Rectal smooth muscle tissue (tissue), 1 donor: ENCODE data around the gene KCNAB1.
A peak's percentile ranks its signal among the peaks of the same experiment; 100 is the strongest.

Experiments used
- H3K27ac ChIP-seq: one replicate; pipeline ENCODE4 v1.7.0; 2013; ENCODE audit warnings: low read depth, low read length, inconsistent platforms
- H3K27me3 ChIP-seq: one replicate; pipeline ENCODE4 v1.7.0; 2013; ENCODE audit warnings: low read length; ENCODE audit not compliant: control insufficient read depth, insufficient read depth
- H3K36me3 ChIP-seq: one replicate; pipeline ENCODE4 v1.7.0; 2013; ENCODE audit warnings: low read length; ENCODE audit not compliant: control insufficient read depth, insufficient read depth
- H3K4me1 ChIP-seq: one replicate; pipeline ENCODE4 v1.7.0; 2013; ENCODE audit warnings: low read length; ENCODE audit not compliant: control insufficient read depth, insufficient read depth
- H3K4me3 ChIP-seq: one replicate; pipeline ENCODE4 v1.7.0; 2013; ENCODE audit warnings: low read length
- H3K9ac ChIP-seq: one replicate; pipeline ENCODE4 v1.7.0; 2013; ENCODE audit warnings: low read length

The KCNAB1 gene

DNA sequence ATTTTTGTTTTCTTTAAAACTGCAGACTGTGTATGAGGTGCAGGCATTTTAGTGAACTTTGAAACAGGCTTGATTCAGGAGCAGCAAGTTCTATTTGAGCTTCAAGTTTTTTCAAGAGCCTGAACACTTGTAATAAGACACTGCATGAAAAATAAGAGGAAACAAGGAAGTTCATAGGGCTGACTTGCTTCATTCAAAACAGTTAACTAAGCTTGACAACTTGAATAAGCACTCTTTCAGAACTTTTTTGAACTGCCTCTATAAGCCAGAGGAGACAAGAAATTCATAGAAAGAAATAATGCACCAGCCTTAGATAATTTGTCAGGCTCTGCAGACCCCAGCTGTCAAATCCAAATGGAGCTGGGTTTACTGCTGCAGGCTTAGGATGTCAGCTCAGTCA, 304.4 kb downstream of the KCNAB1 start:
- Histone ChIP-seq H3K4me3 (no peak overlapping the region), H3K27ac (no peak overlapping the region), H3K9ac (no peak overlapping the region), H3K4me1 (peaks cover 12% of the 10 kb centered on the region), H3K36me3 (no peaks in the 10 kb centered on the region), H3K27me3 (no peaks in the 10 kb centered on the region)

DNA sequence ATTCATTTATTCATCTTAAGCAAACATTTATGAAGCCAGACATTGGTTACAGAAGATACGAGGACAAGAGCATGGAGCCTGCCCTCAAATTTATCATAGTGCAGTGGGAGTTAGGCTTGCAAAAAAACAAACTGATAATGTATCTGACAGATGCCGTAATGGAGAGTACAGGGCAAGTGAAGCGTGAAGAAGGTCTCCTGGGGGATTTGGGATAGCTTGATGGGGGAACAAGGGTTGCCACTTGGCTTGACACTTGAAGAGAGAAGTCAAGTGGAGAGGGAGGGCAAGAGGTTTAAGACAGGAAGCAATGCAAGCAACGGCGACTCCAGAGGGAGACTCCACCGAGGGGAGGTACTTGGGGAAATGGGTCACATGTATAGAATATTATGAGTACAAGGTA, 305.3 kb downstream of the KCNAB1 start:
- Histone ChIP-seq H3K9ac (no peak overlapping the region), H3K36me3 (no peaks in the 10 kb centered on the region), H3K27me3 (no peaks in the 10 kb centered on the region), H3K4me1 (peaks cover 12% of the 10 kb centered on the region), H3K27ac (no peak overlapping the region), H3K4me3 (no peak overlapping the region)

- Histone ChIP-seq H3K4me3 (no peak overlapping the region), H3K4me1 (peaks cover 12% of the 10 kb centered on the region), H3K36me3 (no peaks in the 10 kb centered on the region), H3K27me3 (no peaks in the 10 kb centered on the region), H3K9ac (no peak overlapping the region), H3K27ac (peak overlapping the region; percentile 50)
These were observed 308.7 kb downstream of the KCNAB1 start for GRCh38 chr3:156429125-156429524.

DNA sequence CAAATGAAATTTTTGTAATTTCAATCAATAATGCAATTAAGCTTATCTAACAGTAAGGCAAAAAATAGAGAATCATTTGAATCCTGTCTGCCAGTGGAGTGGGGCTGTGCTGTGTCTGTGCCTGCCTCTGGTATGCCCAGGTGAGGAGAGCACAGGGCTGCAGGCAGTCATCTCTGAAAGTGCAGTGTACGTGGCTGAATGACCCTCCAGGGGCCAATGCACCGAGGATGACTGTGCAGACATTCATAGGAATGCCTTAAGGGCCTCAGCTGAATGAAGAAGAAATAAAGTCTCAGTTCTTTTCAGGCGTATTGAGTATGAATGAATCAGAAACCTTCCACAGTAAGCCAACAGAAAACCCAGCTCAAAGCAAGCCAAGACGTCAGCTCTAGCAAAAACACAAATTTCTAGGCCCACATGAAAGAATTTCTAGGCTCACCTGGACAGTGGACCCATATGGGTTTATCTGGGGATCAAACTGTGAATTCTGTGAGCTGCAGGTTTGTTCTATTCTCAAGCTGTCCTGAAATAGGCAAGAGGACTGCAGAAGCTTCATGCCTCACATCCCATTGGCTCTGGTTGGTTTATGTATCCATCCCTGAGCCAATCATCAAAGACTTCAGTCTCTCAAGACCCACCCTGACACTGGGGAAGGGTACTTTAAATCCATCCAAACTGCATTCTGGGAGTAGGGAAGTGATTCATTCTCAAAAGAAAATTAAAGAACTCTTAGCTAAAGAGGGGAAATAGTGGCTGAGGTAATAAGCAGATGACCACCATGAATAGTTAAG, 311.2 kb downstream of the KCNAB1 start:
- Histone ChIP-seq H3K4me1 (peaks cover 12% of the 10 kb centered on the region), H3K4me3 (no peak overlapping the region), H3K36me3 (no peaks in the 10 kb centered on the region), H3K27ac (no peak overlapping the region), H3K27me3 (no peaks in the 10 kb centered on the region), H3K9ac (no peak overlapping the region)

GRCh38 chr3:156432563-156432962, 312.2 kb downstream of the KCNAB1 start:
- no peak overlapping the region for H3K27ac ChIP-seq
- H3K36me3 ChIP-seq: no peaks in the 10 kb centered on the region
- no peak overlapping the region for H3K4me3 ChIP-seq
- peaks cover 12% of the 10 kb centered on the region for H3K4me1 ChIP-seq
- H3K9ac ChIP-seq: no peak overlapping the region
- H3K27me3 ChIP-seq: no peaks in the 10 kb centered on the region

- Histone ChIP-seq H3K4me1 (peaks cover 11% of the 10 kb centered on the region), H3K36me3 (no peaks in the 10 kb centered on the region), H3K4me3 (no peak overlapping the region), H3K27ac (no peak overlapping the region), H3K9ac (no peak overlapping the region), H3K27me3 (no peaks in the 10 kb centered on the region)
These were observed 312.8 kb downstream of the KCNAB1 start for GRCh38 chr3:156433138-156433537.

GRCh38 chr3:156433910-156434309, 313.5 kb downstream of the KCNAB1 start:
- Histone ChIP-seq H3K36me3 (no peaks in the 10 kb centered on the region), H3K27me3 (no peaks in the 10 kb centered on the region), H3K27ac (no peak overlapping the region), H3K9ac (no peak overlapping the region), H3K4me3 (no peak overlapping the region), H3K4me1 (peaks cover 5% of the 10 kb centered on the region)

- no peaks in the 10 kb centered on the region for H3K27me3 ChIP-seq
- H3K4me1 ChIP-seq: peaks cover 7% of the 10 kb centered on the region
- no peak overlapping the region for H3K27ac ChIP-seq
- no peaks in the 10 kb centered on the region for H3K36me3 ChIP-seq
- H3K9ac ChIP-seq: no peak overlapping the region
- H3K4me3 ChIP-seq: no peak overlapping the region
These were observed 314.5 kb downstream of the KCNAB1 start for GRCh38 chr3:156434921-156435320.

DNA sequence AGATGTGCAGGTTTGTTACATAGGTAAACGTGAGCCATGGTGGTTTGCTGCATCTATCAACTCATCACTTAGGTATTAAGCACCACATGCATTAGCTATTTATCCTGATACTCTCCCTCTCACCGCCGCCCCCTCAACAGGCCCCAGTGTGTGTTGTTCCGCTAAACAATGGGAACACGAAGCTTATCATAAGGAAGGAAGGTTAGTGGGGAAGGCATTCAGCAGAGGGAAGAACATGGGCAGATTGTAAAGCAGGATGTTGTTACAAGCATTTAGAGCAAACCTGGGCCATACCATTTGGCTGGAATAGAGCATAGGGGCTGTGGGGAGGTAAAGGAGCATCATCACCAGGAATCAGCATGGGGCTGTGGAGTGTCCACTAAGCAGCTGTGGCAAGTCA, 322.7 kb downstream of the KCNAB1 start:
- Histone ChIP-seq H3K4me1 (peaks cover 32% of the 10 kb centered on the region), H3K9ac (no peak overlapping the region), H3K27me3 (no peaks in the 10 kb centered on the region), H3K36me3 (no peaks in the 10 kb centered on the region), H3K27ac (peak overlapping the region; percentile 54), H3K4me3 (no peak overlapping the region)

- no peak overlapping the region for H3K4me3 ChIP-seq
- H3K36me3 ChIP-seq: no peaks in the 10 kb centered on the region
- H3K4me1 ChIP-seq: peaks cover 20% of the 10 kb centered on the region
- no peaks in the 10 kb centered on the region for H3K27me3 ChIP-seq
- H3K27ac ChIP-seq: peak overlapping the region; percentile 69
- H3K9ac ChIP-seq: no peak overlapping the region
These were observed 325.0 kb downstream of the KCNAB1 start for GRCh38 chr3:156445117-156446090.

DNA sequence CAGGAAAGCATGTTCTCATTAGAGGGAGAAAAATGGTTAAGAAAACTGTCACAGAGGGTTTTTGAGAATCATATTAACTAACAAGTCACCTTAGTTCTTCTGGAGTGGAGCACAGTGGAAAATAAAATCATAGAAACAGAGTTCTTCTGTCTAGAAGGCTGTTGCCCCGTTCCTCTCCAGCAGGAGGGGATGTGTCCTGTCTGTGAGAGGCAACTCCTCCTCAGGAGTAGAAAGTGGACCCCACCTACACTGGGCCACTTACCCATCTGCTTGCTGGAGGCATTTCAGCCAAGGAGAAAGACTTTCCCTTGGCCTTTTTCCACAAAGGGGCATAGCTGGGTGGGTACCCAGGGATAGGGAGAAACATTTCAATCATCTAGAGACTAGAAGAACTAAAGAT, 327.9 kb downstream of the KCNAB1 start:
- H3K27ac ChIP-seq: no peak overlapping the region
- H3K9ac ChIP-seq: no peak overlapping the region
- H3K36me3 ChIP-seq: no peaks in the 10 kb centered on the region
- peaks cover 21% of the 10 kb centered on the region for H3K4me1 ChIP-seq
- H3K27me3 ChIP-seq: no peaks in the 10 kb centered on the region
- H3K4me3 ChIP-seq: no peak overlapping the region

DNA sequence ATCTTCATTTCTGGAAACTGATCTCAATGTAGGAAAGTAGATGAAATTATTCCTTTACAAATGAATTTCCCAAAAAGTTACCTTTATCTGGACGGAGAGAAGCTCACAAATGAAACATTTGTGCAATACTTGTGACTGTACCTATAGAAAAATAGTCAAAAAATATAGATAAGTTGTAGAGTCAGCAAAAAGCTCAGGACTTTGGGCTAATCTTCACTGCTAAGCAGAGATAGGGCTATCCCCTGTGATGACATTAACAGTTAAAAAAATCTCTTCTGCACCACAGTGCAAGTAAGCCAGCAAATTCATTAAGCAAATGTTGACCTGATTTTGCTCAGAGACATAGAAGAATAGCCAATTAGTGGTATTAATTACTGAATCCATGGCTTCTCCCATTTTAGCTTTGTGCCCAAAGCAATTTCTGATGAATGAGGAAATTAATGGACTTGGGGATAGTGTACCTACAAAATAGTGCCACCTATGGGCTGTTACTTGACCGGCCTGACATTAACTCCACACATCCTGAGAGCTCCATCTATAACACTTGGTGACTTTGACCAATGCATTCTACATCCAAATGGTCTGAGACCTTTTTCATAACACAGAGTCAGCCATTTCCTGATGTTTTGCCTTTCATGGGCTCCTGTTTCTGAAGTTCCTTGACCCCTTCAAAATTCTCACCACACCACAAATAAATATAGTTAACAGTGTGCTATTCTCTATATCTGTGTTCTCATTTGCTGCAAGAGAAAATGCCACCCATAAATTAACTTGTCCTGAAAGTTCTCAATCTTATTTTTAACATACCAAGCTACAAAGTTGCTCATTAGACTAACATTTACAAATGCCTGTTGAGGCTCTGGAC, 329.6 kb downstream of the KCNAB1 start:
- Histone ChIP-seq H3K4me3 (no peak overlapping the region), H3K27me3 (no peaks in the 10 kb centered on the region), H3K4me1 (peaks cover 12% of the 10 kb centered on the region), H3K36me3 (no peaks in the 10 kb centered on the region), H3K9ac (no peak overlapping the region), H3K27ac (no peak overlapping the region)
